Neuronal stem cell (in vitro differentiated cells): ENCODE measurements around the gene KCNK7.

Source experiments
- DNase-seq: peaks from one replicate; pipeline ENCODE4 v3.0.0-alpha.2; 2013; ENCODE audit warnings: low spot score
- H2AFZ ChIP-seq: one replicate; pipeline ENCODE4 v1.6.1; 2013; ENCODE audit warnings: mild to moderate bottlenecking, low read length, inconsistent platforms
- H2AK5ac ChIP-seq: 2 replicates; pipeline ENCODE4 v1.6.1; 2013; ENCODE audit warnings: low read depth, mild to moderate bottlenecking, inconsistent platforms, low read length, moderate library complexity, mixed read lengths
- H2BK120ac ChIP-seq: 2 replicates; pipeline ENCODE4 v1.6.1; 2013; ENCODE audit warnings: low read depth, mild to moderate bottlenecking, inconsistent platforms, low read length, moderate library complexity, mixed read lengths
- H2BK12ac ChIP-seq: one replicate; pipeline ENCODE4 v1.6.1; 2013; ENCODE audit warnings: low read length, inconsistent platforms
- H2BK15ac ChIP-seq: 2 replicates; pipeline ENCODE4 v1.6.1; 2013; ENCODE audit warnings: mild to moderate bottlenecking, low read length, inconsistent platforms, mixed read lengths
- H2BK5ac ChIP-seq: one replicate; pipeline ENCODE4 v1.6.1; 2013; ENCODE audit warnings: inconsistent platforms, mild to moderate bottlenecking, low read length, moderate library complexity
- H3K14ac ChIP-seq: one replicate; pipeline ENCODE4 v1.6.1; 2013; ENCODE audit warnings: low read length, inconsistent platforms
- H3K18ac ChIP-seq: 2 replicates; pipeline ENCODE4 v1.6.1; 2013; ENCODE audit warnings: low read length, inconsistent platforms
- H3K23ac ChIP-seq: 2 replicates; pipeline ENCODE4 v1.6.1; 2013; ENCODE audit warnings: low read depth, mild to moderate bottlenecking, mixed read lengths, low read length, inconsistent platforms; ENCODE audit not compliant: poor library complexity
- H3K27ac ChIP-seq: replicated peaks from 3 replicates; pipeline ENCODE4 v1.5.1; 2013; ENCODE audit warnings: low read length, inconsistent platforms
- H3K27me3 ChIP-seq, 3 experiments: 2 replicates each; pipeline ENCODE4 v1.6.1; 2013; ENCODE audit warnings: low read length in 3 of 3, mild to moderate bottlenecking in 2 of 3, inconsistent platforms in 1 of 3, low read depth in 1 of 3, mixed read lengths in 1 of 3, moderate library complexity in 1 of 3; ENCODE audit not compliant: control insufficient read depth in 3 of 3, insufficient read depth in 3 of 3
- H3K36me3 ChIP-seq, 2 donors: replicated peaks in 1 of 2; 2 replicates each; pipeline ENCODE4 v1.6.1; 2013; ENCODE audit warnings: low read length in 2 of 2; ENCODE audit not compliant: control insufficient read depth in 2 of 2, insufficient read depth in 2 of 2
- H3K4ac ChIP-seq: 2 replicates; pipeline ENCODE4 v1.6.1; 2013; ENCODE audit warnings: inconsistent platforms, mild to moderate bottlenecking, low read length, moderate library complexity
- H3K4me1 ChIP-seq, 2 donors: 1 replicate in 1 of 2; 2 replicates in 1 of 2; pipeline ENCODE4 v1.6.1; 2013; ENCODE audit warnings: low read length in 2 of 2, low read depth in 1 of 2; ENCODE audit not compliant: control insufficient read depth in 2 of 2, insufficient read depth in 1 of 2
- H3K4me2 ChIP-seq: one replicate; pipeline ENCODE4 v1.6.1; 2013; ENCODE audit warnings: mild to moderate bottlenecking, low read length, inconsistent platforms; ENCODE audit not compliant: insufficient read depth, poor library complexity, severe bottlenecking
- H3K4me3 ChIP-seq, 2 donors: 2 replicates each; pipeline ENCODE4 v1.5.1; 2013; ENCODE audit warnings: low read length in 2 of 2, mild to moderate bottlenecking in 2 of 2, inconsistent platforms in 1 of 2, moderate library complexity in 1 of 2
- H3K79me1 ChIP-seq: one replicate; pipeline ENCODE4 v1.6.1; 2013; ENCODE audit warnings: low read depth, mild to moderate bottlenecking, inconsistent platforms, low read length, moderate library complexity
- H3K9ac ChIP-seq: one replicate; pipeline ENCODE4 v1.6.1; 2013; ENCODE audit warnings: mild to moderate bottlenecking, low read depth, low read length, inconsistent platforms; ENCODE audit not compliant: poor library complexity
- H3K9me3 ChIP-seq, 2 donors: replicated peaks in 1 of 2; 2 replicates each; pipeline versions ENCODE3 to v1.6.1; 2013; ENCODE audit warnings: low read length in 2 of 2, mild to moderate bottlenecking in 2 of 2, inconsistent platforms in 1 of 2, low read depth in 1 of 2, mixed read lengths in 1 of 2, moderate library complexity in 1 of 2; ENCODE audit not compliant: control insufficient read depth in 2 of 2, insufficient read depth in 1 of 2
- H4K8ac ChIP-seq: one replicate; pipeline ENCODE4 v1.6.1; 2013; ENCODE audit warnings: low read depth, mild to moderate bottlenecking, inconsistent platforms, low read length, moderate library complexity
- H4K91ac ChIP-seq: one replicate; pipeline ENCODE4 v1.6.1; 2013; ENCODE audit warnings: low read length, low read depth, mild to moderate bottlenecking, inconsistent platforms; ENCODE audit not compliant: poor library complexity
- WGBS, 2 donors: extraction: QIAGEN DNeasy Blood & Tissue Kit; methylation state at CpG; one replicate each; pipeline ENCODE4 v1.1.7; 2013; ENCODE audit warnings: missing lambda C conversion rate in 2 of 2, mixed read lengths in 1 of 2; ENCODE audit not compliant: insufficient read length in 2 of 2, insufficient replicate concordance in 1 of 2; ENCODE audit errors: extremely low coverage in 2 of 2; 5-methylcytosine and 5-hydroxymethylcytosine counted together

The KCNK7 gene

DNA sequence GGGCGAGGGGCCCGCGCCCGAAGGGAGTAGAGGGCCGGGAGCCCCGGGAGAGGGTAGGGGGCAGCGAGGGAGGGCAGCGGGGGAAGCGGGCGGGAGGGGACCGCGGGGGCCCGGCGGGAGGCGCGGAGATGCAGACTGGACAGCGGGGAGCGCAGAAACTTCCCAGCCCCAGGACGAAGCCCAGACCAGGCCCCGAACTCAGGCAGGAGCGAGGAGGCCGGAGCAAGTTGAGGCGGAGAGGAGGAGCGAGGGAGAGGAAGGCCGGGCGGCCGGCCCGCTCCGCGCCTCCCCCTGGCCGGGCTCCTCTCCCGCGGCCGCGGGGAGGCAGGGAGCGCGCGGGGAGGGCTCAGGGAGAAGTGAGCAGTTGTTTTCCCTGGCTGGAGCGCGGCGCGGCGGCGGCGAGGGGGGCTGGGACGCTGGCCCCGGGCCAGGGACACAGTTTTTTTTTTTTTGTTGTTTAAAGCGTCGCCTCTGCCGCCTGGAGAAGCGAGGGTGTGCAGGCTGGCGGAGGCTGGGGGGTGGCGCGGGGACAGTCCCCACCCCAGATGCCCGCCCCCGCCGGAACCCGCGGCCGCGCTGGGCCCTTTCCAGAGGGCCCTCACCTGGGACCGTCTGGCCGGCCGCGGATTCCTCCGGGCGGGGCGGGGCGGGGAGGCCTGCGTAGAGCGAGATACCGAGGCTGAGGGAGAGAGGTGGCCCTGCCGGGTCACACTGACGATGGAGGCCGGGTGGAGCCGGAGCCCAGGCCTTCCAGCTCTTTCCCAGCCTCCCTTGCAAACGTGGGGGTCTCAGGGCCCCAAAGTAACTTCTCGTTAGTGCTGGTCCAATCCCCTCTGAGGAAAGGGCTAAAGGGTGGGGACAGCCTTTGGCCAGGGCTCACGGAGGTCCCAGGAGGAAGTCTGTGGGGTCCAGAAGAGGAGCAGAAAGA, 37.3 kb downstream of the KCNK7 start, which contains the start of gene LTBP3:
TSS of gene LTBP3 (minus strand) at position 358 of the 928 bp plus-strand sequence. CDS start 400 bp downstream, outside the sequence.
- Histone ChIP-seq H3K18ac (peak within 1 kb of the TSS; percentile 95), H4K8ac (no peak within 1 kb of the TSS), H3K4ac (peak within 1 kb of the TSS; percentile 20), H3K9me3 (no peaks in the 10 kb centered on the region), H2BK5ac (peak within 1 kb of the TSS; percentile 89), H3K4me1 (peaks cover 38 to 45% of the 10 kb centered on the region in 2 donors), H3K4me3 (peak within 1 kb of the TSS; percentile 64 to 81), H2BK12ac (peak within 1 kb of the TSS; percentile 58), H3K4me2 (peak within 1 kb of the TSS; percentile 96), H3K36me3 (no peaks in the 10 kb centered on the region), H2AK5ac (peak within 1 kb of the TSS; percentile 91), H3K23ac (peak within 1 kb of the TSS; percentile 61), H2BK15ac (peak within 1 kb of the TSS; percentile 90), H2BK120ac (peak within 1 kb of the TSS; percentile 90), H3K9ac (peak within 1 kb of the TSS; percentile 73), H3K27ac (no peak within 1 kb of the TSS), H4K91ac (peak within 1 kb of the TSS; percentile 20), H2AFZ (peak within 1 kb of the TSS; percentile 83), H3K14ac (peak within 1 kb of the TSS; percentile 72), H3K79me1 (no peaks in the 10 kb centered on the region), H3K27me3 (peaks cover 0 to 9% (median 0%) of the 10 kb centered on the region in 3 experiments)
- WGBS, 2 donors = no CpG with 5 or more reads among the region's 79 CpGs
- no peak for DNase-seq

DNA sequence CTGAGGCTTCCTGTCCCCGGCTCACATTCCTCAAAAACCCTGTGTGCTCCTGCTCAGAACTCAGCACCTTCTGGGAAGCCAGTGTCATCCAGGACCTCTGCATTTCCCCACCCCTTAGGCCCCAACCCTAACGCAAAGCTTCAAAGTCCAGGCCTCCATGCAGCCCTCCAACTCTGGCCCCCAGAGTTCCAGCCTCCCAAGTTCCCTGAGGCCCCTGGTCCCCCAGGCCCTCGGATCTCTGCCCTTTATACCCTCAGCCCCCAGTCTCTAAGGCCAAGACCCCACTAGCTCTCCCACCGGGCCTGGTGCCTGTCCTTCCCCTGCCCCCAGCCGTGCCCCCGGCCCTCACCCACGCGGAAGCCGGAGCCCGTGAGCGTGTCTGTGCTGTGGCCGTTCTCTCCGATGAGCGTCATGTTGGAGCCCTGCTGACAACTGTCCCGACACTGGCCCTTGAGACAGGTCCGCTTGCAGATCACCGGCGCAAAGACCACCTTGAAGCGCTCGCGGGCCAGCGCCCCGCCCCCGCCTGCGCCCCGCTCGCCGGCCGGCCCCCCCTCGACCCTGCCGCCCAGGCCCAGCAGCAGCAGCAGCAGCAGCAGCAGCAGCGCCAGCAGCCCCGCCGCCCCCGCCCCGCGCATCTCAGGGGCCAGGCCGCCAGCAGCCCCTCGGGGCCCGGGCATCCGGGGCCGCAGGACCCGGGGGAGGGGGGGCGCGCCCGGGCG, 38.2 kb downstream of the KCNK7 start:
- Histone ChIP-seq H2BK12ac (peak overlapping the region; percentile 46), H3K4me1 (peaks cover 43 to 45% of the 10 kb centered on the region in 2 donors), H3K27me3 (peaks cover 0 to 9% (median 0%) of the 10 kb centered on the region in 3 experiments), H2AFZ (peak overlapping the region; percentile 83), H3K27ac (no peak overlapping the region), H3K4me2 (peak overlapping the region; percentile 96), H3K79me1 (no peaks in the 10 kb centered on the region), H4K8ac (no peak overlapping the region), H2BK120ac (peak overlapping the region; percentile 90), H2BK5ac (no peak overlapping the region), H3K36me3 (no peaks in the 10 kb centered on the region), H3K18ac (peak overlapping the region; percentile 94), H3K14ac (peak overlapping the region; percentile 72), H3K9ac (peak overlapping the region; percentile 73), H2AK5ac (peak overlapping the region; percentile 61), H3K9me3 (no peaks in the 10 kb centered on the region), H3K4me3 (peak overlapping the region; percentile 55 to 64), H3K4ac (no peak overlapping the region), H2BK15ac (peak overlapping the region; percentile 90), H3K23ac (peak overlapping the region; percentile 1), H4K91ac (peak overlapping the region; percentile 9)
- WGBS, 2 donors = no CpG with 5 or more reads among the region's 47 CpGs
- DNase-seq = no peak

DNA sequence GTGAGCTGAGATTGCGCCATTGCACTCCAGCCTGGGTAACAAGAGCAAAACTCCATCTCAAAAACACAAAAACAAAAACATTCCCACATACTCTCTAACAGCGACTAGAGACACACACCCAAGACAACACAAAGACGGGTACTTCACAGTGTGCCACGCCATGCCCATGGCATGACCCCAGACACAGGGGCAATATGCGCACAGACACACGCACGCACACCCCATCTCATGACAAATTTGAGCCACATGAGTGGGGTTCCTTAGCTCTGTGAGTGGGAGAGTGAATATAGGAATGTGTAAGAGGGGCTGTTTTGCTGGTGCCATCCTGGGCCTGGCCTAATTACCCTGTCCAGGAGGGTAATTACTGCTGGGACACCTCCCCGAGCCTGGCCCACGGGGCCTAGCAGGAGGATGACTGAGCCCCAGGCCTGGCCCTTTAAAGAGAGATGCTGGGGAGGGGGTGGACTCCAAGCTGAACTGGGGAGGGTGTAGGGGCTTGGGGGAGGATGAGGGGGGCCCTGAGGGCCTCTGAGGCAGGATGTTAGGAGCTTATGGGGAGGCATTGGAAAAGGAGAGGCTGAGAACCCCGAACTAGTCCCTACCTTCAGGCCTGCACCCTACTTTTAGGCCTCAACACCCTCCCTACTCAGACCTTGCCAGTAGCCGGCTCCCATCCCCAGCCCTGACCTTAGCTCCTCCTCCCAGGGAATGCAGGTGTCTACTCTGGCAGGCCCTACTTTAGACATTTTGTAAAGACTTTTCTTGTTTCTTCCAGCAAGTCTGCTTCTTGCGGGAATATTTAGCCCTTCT, 38.9 kb downstream of the KCNK7 start:
- DNase-seq = no peak
- Histone ChIP-seq H3K27ac (no peak overlapping the region), H2BK12ac (no peak overlapping the region), H2AK5ac (peak overlapping the region; percentile 43), H3K4me2 (peak overlapping the region; percentile 96), H3K4me1 (peaks cover 40 to 44% of the 10 kb centered on the region in 2 donors), H3K36me3 (no peaks in the 10 kb centered on the region), H4K91ac (no peak overlapping the region), H3K9ac (no peak overlapping the region), H3K79me1 (no peaks in the 10 kb centered on the region), H2BK5ac (no peak overlapping the region), H3K9me3 (no peaks in the 10 kb centered on the region), H2BK120ac (no peak overlapping the region), H3K18ac (peak overlapping the region; percentile 11), H4K8ac (no peak overlapping the region), H3K27me3 (peaks cover 0 to 9% (median 0%) of the 10 kb centered on the region in 3 experiments), H3K4ac (no peak overlapping the region), H2BK15ac (peak overlapping the region; percentile 32), H3K14ac (no peak overlapping the region), H2AFZ (peak overlapping the region; percentile 83), H3K4me3 (peak overlapping the region in 1 of 2 donors; percentile 64), H3K23ac (no peak overlapping the region)
- no CpG with 5 or more reads among the region's 12 CpGs for WGBS, 2 donors
